ENCODE results near the gene MATR3.
A peak's percentile ranks its signal among the peaks of the same experiment; 100 is the strongest.
"Not testable (repeated sequence)": the region's sequence is repeated elsewhere in the genome, so short reads cannot be mapped to it uniquely, and the experiment has no call there.

The MATR3 gene

GRCh38 chr5:139340051-139340450 is 46.5 kb downstream of the MATR3 start:
- intact Hi-C loops (cut with DNase I) = loop anchor here (2.0 to 5.0 kb wide), 2 partner anchors 67 to 71 kb away; no protein-coding TSS in a partner anchor
- DNase-seq = no peak

- DNase-seq = peak in 1 of 42 donors; percentile 3
- intact Hi-C loops (cut with DNase I) = loop anchor here (2.0 to 5.0 kb wide), 2 partner anchors 66 to 72 kb away; no protein-coding TSS in a partner anchor
These were observed 47.7 kb downstream of the MATR3 start for GRCh38 chr5:139341187-139341688.

GRCh38 chr5:139341689-139342422 is 48.3 kb downstream of the MATR3 start, which contains the start of gene PAIP2:
Gene PAIP2, plus strand, starts transcription at chr5:139341854. Its CDS starts 21,931 bp downstream, at chr5:139363785.
- peak; percentile 95 to 99 (median 98) for DNase-seq
- intact Hi-C loops (cut with DNase I) = loop anchor here (2.0 to 5.0 kb wide), 3 partner anchors 47 to 73 kb away; no protein-coding TSS in a partner anchor

DNA sequence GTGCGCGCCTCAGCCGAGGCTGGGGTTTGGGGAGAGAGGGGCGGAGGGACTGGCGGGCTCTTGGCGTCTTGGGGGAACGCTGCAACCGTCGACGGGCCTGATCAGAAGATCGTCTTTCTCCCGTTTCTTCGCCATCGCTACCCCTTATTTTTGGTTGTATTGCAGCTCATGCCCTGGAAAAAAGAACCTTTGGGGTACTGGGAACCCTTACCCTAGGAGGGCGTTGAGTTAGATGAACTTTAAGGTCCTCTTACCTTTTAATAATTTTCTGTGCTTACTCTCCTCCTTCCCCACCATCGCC is 48.8 kb downstream of the MATR3 start:
- no peak for DNase-seq
- intact Hi-C loops (cut with DNase I) = loop anchor here (2.0 to 5.0 kb wide), 2 partner anchors 48 to 65 kb away; no protein-coding TSS in a partner anchor

DNA sequence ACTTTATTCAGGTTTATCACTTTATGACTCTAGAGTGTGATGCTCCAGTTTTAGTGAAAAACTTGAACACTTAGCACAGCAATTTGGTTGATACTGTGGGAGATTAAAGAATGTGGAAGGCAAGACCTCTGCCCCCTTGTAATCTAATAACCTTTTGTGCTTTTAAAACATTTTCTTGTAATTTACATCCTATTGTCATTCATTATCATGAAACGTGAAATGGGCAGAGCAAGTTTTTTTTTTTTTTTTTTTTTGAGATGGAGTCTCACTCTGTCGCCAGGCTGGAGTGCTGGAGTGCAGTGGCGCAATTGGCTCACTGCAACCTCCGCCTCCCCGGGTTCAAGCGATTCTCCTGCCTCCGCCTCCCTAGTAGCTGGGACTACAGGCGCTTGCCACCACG is 49.9 kb downstream of the MATR3 start:
- intact Hi-C loops (cut with DNase I) = loop anchor here (2.0 to 5.0 kb wide), 2 partner anchors 49 to 64 kb away; no protein-coding TSS in a partner anchor
- DNase-seq = no peak

GRCh38 chr5:139344177-139344576 is 50.6 kb downstream of the MATR3 start:
- intact Hi-C loops (cut with DNase I) = loop anchor here (5.0 kb wide), 1 partner anchor 63 kb away; no protein-coding TSS in a partner anchor
- no peak for DNase-seq

GRCh38 chr5:139345442-139345841 is 51.9 kb downstream of the MATR3 start:
- intact Hi-C loops (cut with DNase I) = not testable (repeated sequence)

GRCh38 chr5:139347863-139348262 is 54.3 kb downstream of the MATR3 start:
- intact Hi-C loops (cut with DNase I); DNase-seq: not testable (repeated sequence)

More at GRCh38 chr5:139345442-139345841, 51.9 kb downstream of the MATR3 start:
- not testable (repeated sequence) for DNase-seq

GRCh38 chr5:139354186-139354585 is 60.6 kb downstream of the MATR3 start:
- intact Hi-C loops (cut with DNase I) = no loop called here
- DNase-seq = no peak

DNA sequence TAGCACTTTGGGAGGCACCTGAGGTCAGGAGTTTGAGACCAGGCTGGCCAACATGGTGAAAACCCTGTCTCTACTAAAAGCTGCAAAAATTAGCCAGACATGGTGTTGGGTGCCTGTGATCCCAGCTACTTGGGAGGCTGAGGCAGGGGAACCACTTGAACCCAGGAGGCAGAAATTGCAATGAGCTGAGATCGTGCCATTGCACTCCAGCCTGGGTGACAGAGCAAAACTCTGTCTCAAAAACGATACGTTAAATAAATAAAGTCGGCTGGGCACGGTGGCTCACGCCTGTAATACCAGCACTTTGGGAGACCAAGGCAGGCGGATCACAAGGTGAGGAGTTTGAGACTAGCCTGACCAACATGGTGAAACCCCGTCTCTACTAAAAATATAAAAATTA is 62.4 kb downstream of the MATR3 start:
- intact Hi-C loops (cut with DNase I); DNase-seq: not testable (repeated sequence)

DNA sequence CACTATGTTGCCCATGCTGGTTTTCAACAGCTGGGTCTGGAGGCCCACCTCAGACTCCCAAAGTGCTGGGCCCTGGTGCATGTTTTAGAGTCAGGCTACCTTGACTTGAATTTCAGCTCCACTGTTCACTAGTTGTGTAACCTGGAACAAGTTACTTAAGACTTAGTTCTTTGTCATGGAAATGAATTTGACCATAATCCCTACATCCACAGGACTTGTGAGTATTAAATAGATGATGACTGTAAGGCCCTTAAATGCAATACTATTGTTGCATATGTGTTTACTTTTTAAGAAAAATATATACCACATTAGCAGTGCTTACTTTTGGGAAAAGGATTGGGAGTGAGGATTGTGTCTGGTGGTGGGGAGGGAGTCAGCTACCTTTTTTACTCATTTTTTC is 64.5 kb downstream of the MATR3 start:
- DNase-seq = peak in 1 of 42 donors; percentile 7
- intact Hi-C loops (cut with DNase I) = no loop called here

DNA sequence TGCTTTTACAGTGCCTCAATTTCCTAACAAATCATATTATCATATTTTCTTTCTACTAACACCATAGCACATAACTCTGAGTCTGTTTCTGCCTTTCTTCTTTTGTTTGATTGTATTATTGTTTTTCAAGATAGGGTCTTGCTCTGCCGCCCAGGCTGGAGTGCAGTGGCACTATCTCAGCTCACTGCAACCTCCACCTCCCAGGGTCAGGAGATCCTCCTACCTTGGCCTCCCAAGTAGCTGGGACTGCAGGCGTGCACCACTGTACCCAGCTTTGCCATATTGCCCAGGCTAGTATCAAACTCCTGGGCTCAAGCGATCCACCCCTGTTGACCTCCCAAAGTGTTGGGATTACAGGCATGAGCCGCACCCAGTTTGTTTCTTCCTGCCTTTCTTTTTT is 66.8 kb downstream of the MATR3 start:
- peak in 3 of 42 donors; percentile 2 to 6 (median 4) for DNase-seq
- intact Hi-C loops (cut with DNase I) = no loop called here

GRCh38 chr5:139361835-139362429 is 68.4 kb downstream of the MATR3 start:
- peak in 1 of 42 donors; percentile 1 for DNase-seq
- intact Hi-C loops (cut with DNase I) = no loop called here

DNA sequence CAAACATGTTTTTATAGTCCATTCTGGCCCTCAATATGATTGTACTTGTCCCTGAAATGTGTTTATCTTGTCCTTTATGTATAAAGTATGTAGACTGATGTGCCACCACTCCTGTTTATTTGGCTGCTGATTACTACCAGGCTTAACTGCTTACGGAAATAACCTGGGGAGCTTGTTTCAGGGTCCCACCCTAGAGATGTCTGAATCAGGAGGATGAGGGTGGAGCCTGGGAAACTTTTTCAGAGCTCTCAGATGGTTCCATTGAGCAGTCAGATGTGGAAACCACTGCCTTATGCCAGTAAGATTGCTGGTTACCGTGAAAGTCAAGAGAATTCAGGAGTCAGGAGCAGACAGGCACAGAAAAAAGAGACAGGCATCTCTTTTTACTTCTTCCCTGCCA is 70.4 kb downstream of the MATR3 start:
- peak in 1 of 42 donors; percentile 3 for DNase-seq
- intact Hi-C loops (cut with DNase I) = no loop called here

DNA sequence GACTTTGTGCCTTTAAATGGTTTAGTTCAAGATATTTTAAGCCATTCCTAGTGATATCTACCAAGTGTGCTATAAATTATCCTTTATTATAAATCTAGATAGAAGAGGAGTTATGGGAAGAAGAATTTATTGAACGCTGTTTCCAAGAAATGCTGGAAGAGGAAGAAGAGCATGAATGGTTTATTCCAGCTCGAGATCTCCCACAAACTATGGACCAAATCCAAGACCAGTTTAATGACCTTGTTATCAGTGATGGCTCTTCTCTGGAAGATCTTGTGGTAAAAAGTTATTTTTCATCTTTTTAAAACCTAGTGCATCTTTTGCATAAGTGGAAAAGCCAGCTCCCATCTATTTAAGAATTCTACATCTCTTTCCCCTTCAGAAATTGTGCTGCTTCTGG is 70.9 kb downstream of the MATR3 start:
- intact Hi-C loops (cut with DNase I) = no loop called here

GRCh38 chr5:139368613-139369012 is 75.1 kb downstream of the MATR3 start:
- peak in 3 of 42 donors; percentile 5 to 25 (median 21) for DNase-seq
- intact Hi-C loops (cut with DNase I) = no loop called here

More for the DNA sequence above, 70.9 kb downstream of the MATR3 start:
- DNase-seq = no peak

- intact Hi-C loops (cut with DNase I) = no loop called here
- DNase-seq = no peak
These were observed 75.6 kb downstream of the MATR3 start for GRCh38 chr5:139369181-139369580.

DNA sequence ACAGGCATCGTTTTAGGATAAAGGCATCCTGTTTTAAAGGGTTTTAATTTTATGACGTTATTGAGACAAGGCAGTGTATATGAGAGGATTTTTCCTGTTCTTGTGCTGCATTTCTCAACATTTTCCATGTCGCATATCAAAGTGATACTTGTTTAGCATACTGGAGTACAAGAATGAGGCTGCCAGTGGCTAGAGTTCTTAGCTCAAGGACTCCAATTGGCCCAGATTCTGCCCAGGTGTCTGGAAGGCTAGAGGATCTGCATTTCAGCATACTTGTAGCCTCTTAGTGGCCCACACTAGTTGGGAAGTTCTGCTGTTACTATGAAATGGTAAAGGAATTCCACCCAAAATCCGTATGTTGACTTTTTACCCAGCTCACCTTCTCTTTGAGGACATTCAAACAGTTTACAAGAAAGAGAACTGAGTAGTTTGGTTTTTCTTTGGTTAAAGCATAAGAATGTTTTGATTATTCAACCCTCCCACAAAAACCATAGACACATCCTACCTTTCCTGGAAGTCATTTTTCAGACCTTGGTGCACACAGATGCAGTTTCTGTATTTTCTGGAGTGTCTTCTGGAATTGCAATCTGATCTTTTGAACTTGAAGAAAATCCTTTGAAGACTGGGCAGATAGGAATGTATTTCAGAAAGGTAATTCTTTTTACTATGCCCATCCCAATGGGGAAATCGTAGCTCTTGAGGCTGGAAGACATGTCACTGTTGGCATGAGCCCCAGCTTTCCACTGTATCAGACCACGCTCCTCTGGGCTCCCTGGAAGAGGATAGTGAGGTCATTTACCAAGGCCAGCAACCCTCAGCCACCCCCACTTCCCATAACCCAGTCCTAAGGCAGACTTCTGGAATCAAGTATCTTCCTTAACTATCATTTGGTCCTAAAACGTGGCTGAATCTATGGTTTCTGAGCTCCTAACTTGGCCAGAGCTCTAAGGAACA is 78.2 kb downstream of the MATR3 start:
- intact Hi-C loops (cut with DNase I) = no loop called here
- DNase-seq = peak in 4 of 42 donors; percentile 3 to 25 (median 14)

GRCh38 chr5:139374909-139375308 is 81.4 kb downstream of the MATR3 start:
- DNase-seq = peak in 5 of 42 donors; percentile 0 to 18 (median 10)
- intact Hi-C loops (cut with DNase I) = no loop called here
